HAP-1 (cell line): ENCODE data around the gene SLC9B2.

ENCODE experiments used
- DNase-seq, 2 experiments: peaks; one replicate each; pipeline ENCODE4 v3.0.0-alpha.2; 2016 to 2020; ENCODE audit warnings: low spot score in 2 of 2
- H3K27me3 ChIP-seq: fragments of 250-450 bp; sonication (Bioruptor Pico); 2 replicates; pipeline ENCODE4 v1.5.1; 2020; ENCODE audit warnings: low read depth, mild to moderate bottlenecking, moderate library complexity
- H3K36me3 ChIP-seq: fragments of 250-450 bp; sonication (Bioruptor Pico); replicated peaks from 2 replicates; pipeline ENCODE4 v1.5.1; 2020; ENCODE audit warnings: mild to moderate bottlenecking
- H3K4me1 ChIP-seq: fragments of 250-450 bp; sonication (Bioruptor Pico); 2 replicates; pipeline ENCODE4 v1.5.1; 2020; ENCODE audit warnings: mild to moderate bottlenecking
- H3K4me3 ChIP-seq: fragments of 250-450 bp; sonication (Bioruptor Pico); 2 replicates; pipeline ENCODE4 v1.5.1; 2020; ENCODE audit warnings: mild to moderate bottlenecking, moderate library complexity
- H3K9me3 ChIP-seq: fragments of 250-450 bp; sonication (Bioruptor Pico); 2 replicates; pipeline ENCODE4 v1.5.1; 2020; ENCODE audit warnings: mild to moderate bottlenecking, moderate library complexity
- in situ Hi-C: fragments of 300-500 bp; cut with MboI; formaldehyde crosslinking; loops from 3 replicates; pipeline ENCODE4 v1.14.3; 2020; ENCODE audit warnings: low sequenced_read_pairs, inconsistent platforms, mixed read lengths

The SLC9B2 gene

GRCh38 chr4:103097112-103097511, 20.6 kb upstream of the SLC9B2 start:
- Histone ChIP-seq H3K36me3 (no peaks in the 10 kb centered on the region; the same call in 1 of the 2 replicates), H3K9me3 (no peaks in the 10 kb centered on the region), H3K4me1 (peaks cover 22% of the 10 kb centered on the region), H3K27me3 (no peaks in the 10 kb centered on the region), H3K4me3 (no peak overlapping the region)
- no peak for DNase-seq
- in situ Hi-C loops = loop anchor here (25.0 kb wide), 1 partner anchor 460 kb away; no protein-coding TSS in a partner anchor

GRCh38 chr4:103095080-103095479, 18.5 kb upstream of the SLC9B2 start:
- Histone ChIP-seq H3K4me3 (no peak overlapping the region), H3K36me3 (peaks cover 13% of the 10 kb centered on the region), H3K27me3 (no peaks in the 10 kb centered on the region), H3K9me3 (no peaks in the 10 kb centered on the region), H3K4me1 (peaks cover 8% of the 10 kb centered on the region)
- in situ Hi-C loops = loop anchor here (25.0 kb wide), 1 partner anchor 458 kb away; no protein-coding TSS in a partner anchor
- no peak for DNase-seq

GRCh38 chr4:103092245-103092644, 15.7 kb upstream of the SLC9B2 start:
- no peaks in the 10 kb centered on the region for H3K4me1 ChIP-seq
- in situ Hi-C loops = loop anchor here (25.0 kb wide), 1 partner anchor 455 kb away; no protein-coding TSS in a partner anchor
- H3K27me3 ChIP-seq = no peaks in the 10 kb centered on the region
- H3K9me3 ChIP-seq = no peaks in the 10 kb centered on the region
- DNase-seq = no peak
- H3K4me3 ChIP-seq = no peak overlapping the region
- H3K36me3 ChIP-seq = peaks cover 24% of the 10 kb centered on the region

- no peaks in the 10 kb centered on the region for H3K4me1 ChIP-seq
- in situ Hi-C loops = loop anchor here (25.0 kb wide), 1 partner anchor 454 kb away; no protein-coding TSS in a partner anchor
- no peaks in the 10 kb centered on the region for H3K27me3 ChIP-seq
- H3K4me3 ChIP-seq = no peak overlapping the region
- no peaks in the 10 kb centered on the region for H3K9me3 ChIP-seq
- peaks cover 24% of the 10 kb centered on the region for H3K36me3 ChIP-seq
- peak; percentile 47 to 54 for DNase-seq
Measured at GRCh38 chr4:103091601-103092223, 15.2 kb upstream of the SLC9B2 start.

GRCh38 chr4:103089481-103089880, 12.9 kb upstream of the SLC9B2 start:
- DNase-seq = no peak
- in situ Hi-C loops = loop anchor here (25.0 kb wide), 1 partner anchor 452 kb away; no protein-coding TSS in a partner anchor
- Histone ChIP-seq H3K4me1 (no peaks in the 10 kb centered on the region), H3K9me3 (no peaks in the 10 kb centered on the region), H3K4me3 (no peak overlapping the region), H3K36me3 (peaks cover 24% of the 10 kb centered on the region), H3K27me3 (no peaks in the 10 kb centered on the region)

- H3K9me3 ChIP-seq = no peaks in the 10 kb centered on the region
- H3K4me1 ChIP-seq = no peaks in the 10 kb centered on the region
- no peak overlapping the region for H3K4me3 ChIP-seq
- no peak for DNase-seq
- H3K36me3 ChIP-seq = peaks cover 22% of the 10 kb centered on the region
- in situ Hi-C loops = loop anchor here (25.0 kb wide), 1 partner anchor 449 kb away; no protein-coding TSS in a partner anchor
- no peaks in the 10 kb centered on the region for H3K27me3 ChIP-seq
Measured at GRCh38 chr4:103086551-103086950, 10.0 kb upstream of the SLC9B2 start.

GRCh38 chr4:103085555-103086196, 9.1 kb upstream of the SLC9B2 start:
- Histone ChIP-seq H3K36me3 (peaks cover 17% of the 10 kb centered on the region), H3K4me1 (no peaks in the 10 kb centered on the region), H3K4me3 (no peak overlapping the region), H3K9me3 (no peaks in the 10 kb centered on the region), H3K27me3 (no peaks in the 10 kb centered on the region)
- in situ Hi-C loops = loop anchor here (25.0 kb wide), 1 partner anchor 448 kb away; no protein-coding TSS in a partner anchor
- no peak for DNase-seq

- in situ Hi-C loops = loop anchor here (25.0 kb wide), 1 partner anchor 442 kb away; no protein-coding TSS in a partner anchor
- no peak overlapping the region for H3K4me3 ChIP-seq
- no peaks in the 10 kb centered on the region for H3K9me3 ChIP-seq
- H3K36me3 ChIP-seq = no peaks in the 10 kb centered on the region
- H3K27me3 ChIP-seq = no peaks in the 10 kb centered on the region
- no peak for DNase-seq
- peaks cover 19% of the 10 kb centered on the region for H3K4me1 ChIP-seq
Measured at GRCh38 chr4:103079621-103080020, 3.1 kb upstream of the SLC9B2 start.

- H3K9me3 ChIP-seq = no peaks in the 10 kb centered on the region
- peak; percentile 29 to 73 for DNase-seq
- H3K27me3 ChIP-seq = no peaks in the 10 kb centered on the region
- in situ Hi-C loops = loop anchor here (25.0 kb wide), 1 partner anchor 439 kb away; no protein-coding TSS in a partner anchor
- peaks cover 26% of the 10 kb centered on the region for H3K4me1 ChIP-seq
- peak overlapping the region; percentile 50 for H3K4me3 ChIP-seq
- no peaks in the 10 kb centered on the region; the same call in 1 of the 2 replicates for H3K36me3 ChIP-seq
Measured at GRCh38 chr4:103075894-103076746, 441 bp downstream of the SLC9B2 start.

GRCh38 chr4:103075435-103075893, 1.1 kb downstream of the SLC9B2 start:
- no peaks in the 10 kb centered on the region for H3K27me3 ChIP-seq
- peak overlapping the region; percentile 50 for H3K4me3 ChIP-seq
- DNase-seq = peak in 1 of 2 experiments; percentile 45
- H3K9me3 ChIP-seq = no peaks in the 10 kb centered on the region
- no peaks in the 10 kb centered on the region; the same call in 1 of the 2 replicates for H3K36me3 ChIP-seq
- in situ Hi-C loops = loop anchor here (25.0 kb wide), 1 partner anchor 438 kb away; no protein-coding TSS in a partner anchor
- peaks cover 26% of the 10 kb centered on the region for H3K4me1 ChIP-seq

GRCh38 chr4:103074744-103075434, 1.7 kb downstream of the SLC9B2 start:
- H3K4me1 ChIP-seq = peaks cover 26% of the 10 kb centered on the region
- no peak for DNase-seq
- H3K4me3 ChIP-seq = peak overlapping the region; percentile 50
- in situ Hi-C loops = loop anchor here (25.0 kb wide), 1 partner anchor 438 kb away; no protein-coding TSS in a partner anchor
- no peaks in the 10 kb centered on the region for H3K27me3 ChIP-seq
- no peaks in the 10 kb centered on the region for H3K9me3 ChIP-seq
- no peaks in the 10 kb centered on the region; the same call in 1 of the 2 replicates for H3K36me3 ChIP-seq

GRCh38 chr4:103073792-103074438, 2.6 kb downstream of the SLC9B2 start:
- no peak for DNase-seq
- in situ Hi-C loops = no loop called here
- Histone ChIP-seq H3K9me3 (no peaks in the 10 kb centered on the region), H3K4me1 (peaks cover 26% of the 10 kb centered on the region), H3K27me3 (no peaks in the 10 kb centered on the region), H3K4me3 (no peak overlapping the region), H3K36me3 (no peaks in the 10 kb centered on the region; the same call in 1 of the 2 replicates)
